Measurements from ENCODE around the gene OR8D2.

OR8D2 gene

GRCh38 chr11:124313131-124313530 lies 6.9 kb downstream of the OR8D2 start:
- ChIA-PET CTCF (no interaction called here), POLR2A (ENCODE audit: low non-redundant PET) (no interaction called here)
- TF ChIP-seq CTCF (conservative IDR thresholded peaks at IDR 0.05; ENCODE audit: low read depth): no peak
- DNase-seq (ENCODE audit: low spot score): no peak
- no peak overlapping the region for H3K27ac ChIP-seq

- no peak for TF ChIP-seq CTCF (conservative IDR thresholded peaks at IDR 0.05; ENCODE audit: low read depth)
- DNase-seq (ENCODE audit: low spot score): no peak
- POLR2A ChIA-PET (ENCODE audit: low non-redundant PET): no interaction called here
- H3K27ac ChIP-seq: no peak overlapping the region
- CTCF ChIA-PET: no interaction called here
These were observed 8.3 kb downstream of the OR8D2 start for GRCh38 chr11:124311670-124312069.

- no peak for DNase-seq (ENCODE audit: low spot score)
- no peak for TF ChIP-seq CTCF (conservative IDR thresholded peaks at IDR 0.05; ENCODE audit: low read depth)
- CTCF ChIA-PET: no interaction called here
- no peak overlapping the region for H3K27ac ChIP-seq
- POLR2A ChIA-PET (ENCODE audit: low non-redundant PET): no interaction called here
These were observed 8.7 kb downstream of the OR8D2 start for GRCh38 chr11:124311269-124311668.

GRCh38 chr11:124310721-124311120 lies 9.3 kb downstream of the OR8D2 start:
- no peak for DNase-seq (ENCODE audit: low spot score)
- no peak for TF ChIP-seq CTCF (conservative IDR thresholded peaks at IDR 0.05; ENCODE audit: low read depth)
- no peak overlapping the region for H3K27ac ChIP-seq
- POLR2A ChIA-PET (ENCODE audit: low non-redundant PET): no interaction called here
- CTCF ChIA-PET: no interaction called here

GRCh38 chr11:124307093-124307492 lies 12.9 kb downstream of the OR8D2 start:
- H3K27ac ChIP-seq: no peak overlapping the region
- no peak for DNase-seq (ENCODE audit: low spot score)
- no peak for TF ChIP-seq CTCF (conservative IDR thresholded peaks at IDR 0.05; ENCODE audit: low read depth)
- CTCF ChIA-PET: no interaction called here
- POLR2A ChIA-PET (ENCODE audit: low non-redundant PET): no interaction called here

GRCh38 chr11:124302347-124303125 lies 17.5 kb downstream of the OR8D2 start:
- CTCF ChIA-PET: no interaction called here
- POLR2A ChIA-PET (ENCODE audit: low non-redundant PET): no interaction called here
- no peak for DNase-seq (ENCODE audit: low spot score)
- no peak for TF ChIP-seq CTCF (conservative IDR thresholded peaks at IDR 0.05; ENCODE audit: low read depth)
- H3K27ac ChIP-seq: no peak overlapping the region

Measured in RWPE1 (cell line).